Germinal center (tissue), 1 donor: Measurements from ENCODE around the gene FN3KRP.

Experiments used
- DNase-seq: peaks from one replicate; pipeline ENCODE4 v3.0.0; 2012; ENCODE audit warnings: mixed read lengths, low spot score

The FN3KRP gene

GRCh38 chr17:82716203-82717010 lies at the start of gene FN3KRP:
TSS of gene FN3KRP (plus strand) at chr17:82716706. CDS start at chr17:82716756, 50 bp downstream.
- peak; percentile 100 for DNase-seq

DNA sequence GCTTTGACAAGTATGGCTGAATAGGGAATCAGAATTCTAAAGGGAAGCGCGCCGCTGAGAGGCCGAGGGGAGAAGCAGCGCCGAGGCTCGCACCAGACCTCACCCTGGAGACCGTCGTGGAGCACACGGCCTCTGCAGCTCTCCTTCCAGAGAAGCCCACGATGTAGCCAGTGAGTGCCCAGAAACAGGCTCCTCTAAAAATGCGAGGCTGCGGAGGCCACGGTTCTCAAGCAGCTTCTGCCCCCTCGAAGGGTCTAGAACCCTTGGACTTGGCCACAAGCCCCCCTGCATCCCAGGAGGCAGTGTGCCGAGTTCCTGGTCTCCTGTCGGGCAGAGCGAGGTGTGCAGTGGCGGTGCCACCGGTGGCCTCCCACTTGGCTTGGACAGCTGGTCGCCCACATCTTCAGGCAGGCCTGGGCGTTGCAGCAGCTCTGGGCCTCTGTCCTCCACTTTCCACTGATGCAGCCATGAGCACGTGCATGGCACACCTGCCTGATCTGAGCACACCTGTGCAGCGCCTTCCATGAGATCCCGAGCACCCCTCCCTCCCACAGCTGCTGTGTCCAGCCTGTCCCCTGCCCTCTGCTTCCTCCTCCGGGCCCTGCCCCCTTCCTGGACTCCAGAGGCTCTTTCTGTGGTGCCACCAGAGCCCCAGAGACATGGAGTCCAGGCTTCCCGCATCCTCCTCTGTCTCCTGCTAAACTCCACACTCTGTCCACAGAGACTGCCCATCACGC lies 49.4 kb upstream of the FN3KRP start:
- no peak for DNase-seq

- DNase-seq: no peak
Measured at GRCh38 chr17:82667668-82668000, 48.9 kb upstream of the FN3KRP start.

DNA sequence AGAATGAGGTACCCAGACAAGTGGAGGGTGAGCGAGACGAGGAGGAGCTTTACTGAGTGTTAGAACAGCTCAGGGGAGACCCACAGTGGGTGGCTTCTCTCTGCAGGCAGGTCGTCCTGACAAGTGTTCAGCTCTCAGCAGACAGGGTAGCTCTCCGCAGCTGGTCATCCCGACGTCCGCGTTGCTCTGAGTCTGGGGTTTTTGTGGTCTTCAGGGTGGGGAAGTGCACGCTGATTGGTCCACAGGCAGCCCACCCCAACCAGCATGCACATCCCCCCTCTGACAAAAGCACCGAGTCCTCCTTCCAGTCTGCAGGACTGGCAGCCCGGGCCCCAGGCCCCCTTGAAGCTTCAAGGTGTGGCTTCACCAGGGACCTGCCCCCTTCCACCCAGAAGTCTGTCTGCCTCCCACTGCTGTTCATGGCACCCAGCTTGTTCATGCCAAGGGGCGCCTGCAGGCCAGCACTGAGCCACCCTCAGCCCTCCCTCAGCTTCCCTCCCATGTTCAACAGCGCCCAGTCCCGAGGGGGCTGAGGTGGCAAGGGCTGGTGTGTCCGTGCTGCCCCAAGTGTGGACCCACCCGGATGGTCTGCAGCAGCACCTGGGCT lies 48.4 kb upstream of the FN3KRP start:
- DNase-seq: no peak

DNA sequence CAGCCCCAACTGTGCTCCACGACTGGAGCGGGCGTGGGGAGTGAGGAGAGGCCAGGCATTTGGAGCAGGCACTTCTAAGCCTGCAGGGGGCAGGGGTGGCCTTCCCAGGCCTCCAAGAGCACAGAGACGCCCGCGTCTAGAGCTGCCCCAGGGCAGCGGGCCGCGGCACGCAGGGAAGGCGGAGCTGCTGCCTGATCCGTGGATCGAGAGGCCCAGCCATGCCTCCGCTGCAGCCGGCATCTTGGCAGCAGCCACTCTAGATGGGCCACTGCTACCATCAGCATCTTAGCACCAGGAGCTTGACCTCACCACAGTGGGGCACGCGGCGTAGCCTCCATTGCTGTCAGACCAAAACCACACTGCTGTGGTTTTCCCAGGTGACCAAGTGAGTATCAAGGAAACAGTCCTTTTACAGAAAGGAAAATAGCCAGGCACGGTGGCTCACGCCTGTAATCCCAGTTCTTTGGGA lies 47.8 kb upstream of the FN3KRP start:
- DNase-seq: peak; percentile 35

DNA sequence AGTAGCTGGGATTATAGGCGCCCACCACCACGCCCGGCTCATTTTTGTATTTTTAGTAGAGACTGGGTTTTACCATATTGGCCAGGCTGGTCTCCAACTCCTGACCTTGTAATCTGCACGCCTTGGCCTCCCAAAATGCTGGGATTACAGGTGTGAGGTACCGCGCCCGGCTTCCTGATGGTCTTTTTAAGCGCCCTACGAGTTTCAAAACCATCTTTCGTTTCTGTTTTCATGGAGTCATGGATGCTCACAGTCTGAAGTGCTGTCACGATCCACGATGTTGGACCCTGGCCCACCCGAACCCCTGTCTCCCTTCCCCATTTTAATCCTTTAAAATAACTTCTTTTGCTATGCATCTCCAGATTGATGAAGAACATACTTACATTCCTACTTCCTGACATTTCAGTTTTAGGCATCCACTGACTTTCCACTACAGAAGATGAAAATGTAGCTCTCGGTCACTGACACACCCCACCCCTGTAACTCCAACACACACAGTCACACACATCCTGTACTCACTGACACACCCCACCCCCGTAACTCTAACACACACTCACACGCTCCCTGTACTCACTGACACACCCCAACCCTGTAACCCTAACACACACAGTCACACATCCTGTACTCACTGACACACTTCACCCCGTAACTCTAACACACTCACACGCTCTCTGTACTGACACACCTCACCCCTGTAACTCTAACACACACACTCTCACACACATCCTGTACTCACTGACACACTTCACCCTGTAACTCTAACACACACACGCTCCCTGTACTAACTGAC lies 45.6 kb upstream of the FN3KRP start:
- DNase-seq: no peak

GRCh38 chr17:82674656-82675475 lies 41.6 kb upstream of the FN3KRP start:
- no peak for DNase-seq

- DNase-seq: no peak
Measured at GRCh38 chr17:82675476-82676245, 40.8 kb upstream of the FN3KRP start.

DNA sequence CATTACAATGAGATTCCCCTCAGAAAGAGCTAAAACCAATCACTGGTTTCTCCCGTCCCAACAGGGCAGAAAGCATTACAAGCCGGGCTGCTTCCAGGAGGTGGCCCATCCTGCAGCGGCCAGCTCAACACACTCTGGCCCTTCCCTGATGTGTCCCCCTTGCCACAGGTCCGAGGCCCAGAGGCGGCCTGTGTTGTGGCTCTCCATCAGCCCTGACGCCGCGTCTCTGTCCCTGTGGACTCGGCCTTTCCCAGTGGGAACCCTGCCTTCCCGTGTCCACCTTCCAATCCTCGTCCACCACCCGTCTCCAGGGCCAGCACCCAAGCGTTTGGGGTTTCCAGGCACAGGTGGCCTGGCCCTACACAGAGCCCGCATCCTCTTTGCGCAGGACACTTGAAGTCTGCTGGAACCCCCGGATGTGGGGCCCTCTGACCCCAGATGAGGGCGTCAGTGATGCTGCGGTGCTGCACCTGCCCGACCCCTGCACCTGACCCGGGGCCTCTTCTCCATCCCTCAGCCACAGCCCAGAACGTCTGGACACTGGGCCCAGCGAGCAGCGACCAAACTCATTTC lies 39.1 kb upstream of the FN3KRP start:
- no peak for DNase-seq

- no peak for DNase-seq
Measured at GRCh38 chr17:82678265-82678891, 38.1 kb upstream of the FN3KRP start.

DNA sequence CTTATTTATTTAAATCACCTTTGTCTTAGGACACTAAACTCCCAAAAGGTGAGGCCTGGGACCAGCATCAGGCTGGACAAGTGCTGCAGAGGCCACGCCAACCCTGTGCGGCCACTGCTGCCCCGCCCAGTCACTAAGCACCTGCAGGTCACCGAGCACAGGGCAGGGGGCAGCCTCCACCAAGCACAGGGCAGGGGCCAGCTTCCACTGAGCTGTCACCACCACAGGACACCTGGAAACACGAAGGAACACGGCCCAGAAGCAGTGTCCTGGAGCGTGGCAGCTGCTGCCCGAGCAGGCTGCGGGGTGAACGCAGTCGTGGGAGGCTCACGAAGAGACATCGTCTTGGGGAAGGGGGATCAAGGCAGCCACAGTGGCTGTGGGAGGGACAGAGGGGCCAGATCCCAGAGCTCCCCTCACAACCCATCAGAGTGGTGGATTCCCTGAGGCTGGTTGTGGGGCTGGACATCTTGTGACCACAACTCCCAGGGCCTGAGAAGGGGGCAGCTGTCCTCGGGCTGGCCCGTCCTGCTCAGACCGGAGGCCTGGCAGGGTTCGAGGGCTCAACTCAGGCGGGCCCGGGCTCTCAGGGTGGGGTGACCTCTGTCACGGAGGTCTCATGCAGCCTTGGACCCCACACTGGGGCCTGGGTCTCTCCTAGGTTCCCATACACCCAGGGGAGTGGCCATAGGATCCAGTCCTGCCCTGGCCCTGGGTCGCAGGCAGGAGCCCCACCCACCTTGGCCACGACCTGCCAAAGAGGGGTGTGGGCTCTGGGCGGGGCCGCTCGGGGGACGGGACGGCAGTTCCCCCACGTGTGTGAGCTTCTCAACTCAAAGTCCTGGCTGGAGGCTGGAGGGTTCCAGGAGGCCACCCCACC lies 36.7 kb upstream of the FN3KRP start:
- DNase-seq: no peak

GRCh38 chr17:82681547-82681946 lies 35.0 kb upstream of the FN3KRP start:
- DNase-seq: no peak

DNA sequence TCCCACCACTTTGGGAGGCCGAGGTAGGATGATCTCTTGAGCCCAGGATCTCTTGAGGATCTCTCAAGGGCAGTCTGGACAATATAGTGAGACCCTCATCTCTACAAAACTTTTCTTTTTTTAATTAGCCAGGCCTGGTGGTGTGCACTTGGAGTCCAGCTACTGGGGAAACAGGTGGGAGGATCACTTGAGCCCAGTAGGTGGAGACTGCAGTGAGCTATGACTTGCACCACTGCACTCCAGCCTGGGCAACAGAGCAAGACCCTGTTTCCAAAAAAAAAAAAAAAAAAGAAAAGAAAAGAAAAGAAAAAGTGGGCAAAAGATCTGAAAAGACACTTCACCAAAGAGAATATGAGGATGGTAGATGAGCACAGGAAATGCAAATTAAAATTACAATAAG lies 33.0 kb upstream of the FN3KRP start:
- DNase-seq: no peak

DNA sequence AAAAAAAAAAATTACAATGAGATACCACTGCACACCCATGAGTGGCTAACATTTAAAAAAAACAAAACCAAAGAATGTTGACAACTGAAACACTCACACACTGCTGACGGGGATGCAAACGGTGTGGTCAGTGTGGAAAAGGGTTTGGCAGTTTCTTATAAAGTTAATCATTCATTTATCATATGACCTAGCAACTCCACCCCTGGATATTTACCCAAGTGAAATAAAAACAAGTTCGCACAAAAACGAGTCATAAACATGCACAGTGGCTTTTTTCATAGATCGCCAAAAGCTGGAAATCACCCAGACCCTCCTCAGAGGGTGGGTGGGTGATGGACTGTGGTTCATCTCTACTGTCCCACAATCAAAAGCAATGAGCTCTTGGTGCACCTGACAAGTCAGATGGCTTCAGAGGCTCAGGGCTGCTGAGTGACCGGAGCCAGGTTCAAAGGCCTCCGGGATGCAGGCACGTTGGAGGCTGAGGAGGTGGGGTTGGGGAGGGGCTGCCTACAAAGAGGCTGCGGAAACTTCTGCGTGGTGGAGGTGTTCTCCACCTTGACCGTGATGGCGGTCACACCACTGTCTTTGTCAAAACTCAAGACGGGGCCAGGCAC lies 32.2 kb upstream of the FN3KRP start:
- no peak for DNase-seq

- no peak for DNase-seq
Measured at GRCh38 chr17:82685291-82685690, 31.2 kb upstream of the FN3KRP start.

DNA sequence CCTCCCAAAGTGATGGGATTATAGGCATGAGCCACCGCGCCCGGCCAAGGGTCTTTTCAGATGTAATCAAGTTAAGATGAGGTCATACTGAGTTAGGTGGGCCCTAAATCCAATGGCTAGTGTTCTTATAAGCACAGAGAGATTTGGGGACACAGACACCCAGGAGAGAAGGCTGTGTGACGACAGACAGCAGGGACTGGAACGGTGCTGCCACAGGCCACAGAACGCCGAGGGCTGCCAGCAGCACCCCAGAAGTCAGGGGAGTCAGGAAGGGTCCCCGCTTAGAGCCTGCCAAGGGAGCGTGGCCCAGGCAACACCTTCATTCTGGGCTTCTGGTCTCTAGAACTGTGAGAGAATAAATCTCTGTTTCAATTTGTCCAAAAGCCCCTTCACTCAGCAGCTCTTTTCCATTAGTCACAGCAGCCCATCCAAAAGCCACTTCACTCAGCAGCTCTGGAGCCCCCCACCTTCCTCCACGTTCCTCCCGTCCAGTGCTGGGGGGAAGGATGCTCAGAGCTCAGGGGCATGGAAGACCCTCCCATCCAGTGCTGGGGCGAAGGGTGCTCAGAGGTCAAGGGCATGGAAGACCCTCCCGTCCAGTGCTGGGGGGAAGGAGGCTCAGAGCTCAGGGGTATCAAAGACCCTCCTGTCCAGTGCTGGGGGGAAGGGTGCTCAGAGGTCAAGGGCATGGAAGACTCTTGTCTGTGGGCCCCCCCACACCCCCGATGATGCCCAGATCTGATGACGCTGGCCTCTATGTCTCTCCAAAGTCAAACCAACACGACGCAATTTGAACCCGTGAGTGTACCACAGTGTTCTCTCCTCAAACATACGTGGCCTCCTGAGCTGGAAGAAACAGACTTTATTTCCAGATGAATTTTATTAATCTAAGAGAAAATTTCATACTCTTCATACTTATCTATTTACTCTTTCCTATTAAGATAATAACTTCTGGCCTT lies 29.9 kb upstream of the FN3KRP start:
- DNase-seq: no peak

GRCh38 chr17:82687375-82687861 lies 29.1 kb upstream of the FN3KRP start:
- DNase-seq: no peak
